ENCODE measurements around the gene SLC35F5. TPM values are rescaled to one million over a fixed set of nuclear protein-coding genes. Genes with fewer than 3 reads are reported as not detected.

SLC35F5 gene
- total RNA-seq, 2 donors from 2014 or later: 37.1 to 39.0 TPM

GRCh38 chr2:113757138-113757657 lies 756 bp upstream of the SLC35F5 start:
- DNase-seq: no peak
- H3K9me3 Mint-ChIP-seq: no peaks in the 10 kb centered on the region
- Histone ChIP-seq H3K4me3 (ENCODE audit: low read length) (peak overlapping the region; percentile 98), H3K9me3 (ENCODE audit: control insufficient read depth, low read length) (no peaks in the 10 kb centered on the region), H3K4me1 (ENCODE audit: control insufficient read depth, insufficient read depth, low read length) (no peaks in the 10 kb centered on the region), H3K27ac (ENCODE audit: low read depth, low read length) (peak overlapping the region; percentile 62), H3K36me3 (ENCODE audit: control insufficient read depth, insufficient read depth, low read length) (peaks cover 12% of the 10 kb centered on the region), H3K9ac (ENCODE audit: extremely low read depth, low read length, poor library complexity, severe bottlenecking) (peak overlapping the region; percentile 92), H3K27me3 (ENCODE audit: control insufficient read depth, insufficient read depth, low read length, poor library complexity, severe bottlenecking) (no peaks in the 10 kb centered on the region)
- WGBS, 2 experiments (ENCODE audit: insufficient coverage in 1 of 2, insufficient read length in 1 of 2): 37 to 39% methylated on average over 9 to 17 of the region's 17 CpGs
- peaks cover 5% of the 10 kb centered on the region for H3K27me3 Mint-ChIP-seq (ENCODE audit: insufficient read depth)
- H3K27ac Mint-ChIP-seq: peak overlapping the region; percentile 96
- no peak for TF ChIP-seq CTCF (conservative IDR thresholded peaks at IDR 0.05)
- H3K4me3 Mint-ChIP-seq: peak overlapping the region; percentile 79
- peaks cover 10% of the 10 kb centered on the region for H3K4me1 Mint-ChIP-seq
- peaks cover 7% of the 10 kb centered on the region for H3K36me3 Mint-ChIP-seq (ENCODE audit: low read depth)

- DNase-seq: no peak
- H3K9me3 Mint-ChIP-seq: no peaks in the 10 kb centered on the region
- peaks cover 5% of the 10 kb centered on the region for H3K27me3 Mint-ChIP-seq (ENCODE audit: insufficient read depth)
- H3K4me3 ChIP-seq (ENCODE audit: low read length): peak overlapping the region; percentile 98
- H3K4me1 ChIP-seq (ENCODE audit: control insufficient read depth, insufficient read depth, low read length): no peaks in the 10 kb centered on the region
- H3K27me3 ChIP-seq (ENCODE audit: control insufficient read depth, insufficient read depth, low read length, poor library complexity, severe bottlenecking): no peaks in the 10 kb centered on the region
- TF ChIP-seq CTCF (conservative IDR thresholded peaks at IDR 0.05): no peak
- peak overlapping the region; percentile 92 for H3K9ac ChIP-seq (ENCODE audit: extremely low read depth, low read length, poor library complexity, severe bottlenecking)
- no peaks in the 10 kb centered on the region for H3K9me3 ChIP-seq (ENCODE audit: control insufficient read depth, low read length)
- peak overlapping the region; percentile 79 for H3K4me3 Mint-ChIP-seq
- 0% methylated on average over 4 to 25 of the region's 26 CpGs for WGBS, 2 experiments (ENCODE audit: insufficient coverage in 1 of 2, insufficient read length in 1 of 2)
- peaks cover 10% of the 10 kb centered on the region for H3K4me1 Mint-ChIP-seq
- H3K36me3 ChIP-seq (ENCODE audit: control insufficient read depth, insufficient read depth, low read length): peaks cover 24% of the 10 kb centered on the region
- H3K27ac Mint-ChIP-seq: peak overlapping the region; percentile 85
- H3K27ac ChIP-seq (ENCODE audit: low read depth, low read length): peak overlapping the region; percentile 63
- peaks cover 14% of the 10 kb centered on the region for H3K36me3 Mint-ChIP-seq (ENCODE audit: low read depth)
These were observed 547 bp downstream of the SLC35F5 start for GRCh38 chr2:113755835-113756354.

- no peak for TF ChIP-seq CTCF (conservative IDR thresholded peaks at IDR 0.05)
- Mint-ChIP-seq H3K4me3 (peak overlapping the region; percentile 79), H3K36me3 (ENCODE audit: low read depth) (peaks cover 21% of the 10 kb centered on the region), H3K27me3 (ENCODE audit: insufficient read depth) (peaks cover 2% of the 10 kb centered on the region), H3K27ac (peak overlapping the region; percentile 85), H3K9me3 (no peaks in the 10 kb centered on the region), H3K4me1 (peaks cover 10% of the 10 kb centered on the region)
- WGBS, 2 experiments (ENCODE audit: insufficient coverage in 1 of 2, insufficient read length in 1 of 2): 39 to 52% methylated on average over 6 to 15 of the region's 15 CpGs
- H3K9ac ChIP-seq (ENCODE audit: extremely low read depth, low read length, poor library complexity, severe bottlenecking): peak overlapping the region; percentile 92
- H3K27ac ChIP-seq (ENCODE audit: low read depth, low read length): no peak overlapping the region
- H3K36me3 ChIP-seq (ENCODE audit: control insufficient read depth, insufficient read depth, low read length): peaks cover 30% of the 10 kb centered on the region
- H3K4me1 ChIP-seq (ENCODE audit: control insufficient read depth, insufficient read depth, low read length): no peaks in the 10 kb centered on the region
- DNase-seq: no peak
- H3K27me3 ChIP-seq (ENCODE audit: control insufficient read depth, insufficient read depth, low read length, poor library complexity, severe bottlenecking): no peaks in the 10 kb centered on the region
- peak overlapping the region; percentile 98 for H3K4me3 ChIP-seq (ENCODE audit: low read length)
- no peaks in the 10 kb centered on the region for H3K9me3 ChIP-seq (ENCODE audit: control insufficient read depth, low read length)
These were observed 1.2 kb downstream of the SLC35F5 start for GRCh38 chr2:113755035-113755834.
